IMR-90 (cell line): ENCODE data around the gene TERF2IP. TPM values are rescaled to one million over a fixed set of nuclear protein-coding genes. Genes with fewer than 3 reads are reported as not detected.

Experiments
- ATAC-seq: fragments of 200-7000 bp; cut with Tn5 transposase; 2 replicates; pipeline ENCODE4 v1.9.1; 2020; ENCODE audit warnings: low read depth, mild to moderate bottlenecking, moderate library complexity
- BruUV-seq: library from RNA; stranded (reverse); fragments of 400-500 nt; replicated peaks from 2 replicates; lab custom pipeline; 2021; lab: Mats Ljungman, UMichigan
- CTCF ChIA-PET: fragments of 300-600 bp; formaldehyde crosslinking; extraction: SDS; loops from one replicate; lab custom pipeline; 2021; ENCODE audit warnings: antibody characterized with exemption; lab: Yijun Ruan, JAX
- POLR2A ChIA-PET: fragments of 300-600 bp; sonication (Branson Sonifier 250); formaldehyde crosslinking; loops from one replicate; lab custom pipeline; 2022; ENCODE audit warnings: antibody characterized with exemption; ENCODE audit not compliant: unreplicated experiment; lab: Charles Lee
- DNase-seq: peaks from one replicate; pipeline ENCODE4 v3.0.0; 2013
- H2AFZ ChIP-seq: replicated peaks from 2 replicates; pipeline ENCODE3; 2013; ENCODE audit warnings: low read length, mild to moderate bottlenecking; ENCODE audit not compliant: poor library complexity
- H2AK5ac ChIP-seq: 2 replicates; pipeline ENCODE4 v1.6.1; 2013; ENCODE audit warnings: low read depth, low read length, inconsistent platforms
- H2AK9ac ChIP-seq: replicated peaks from 2 replicates; pipeline ENCODE3; 2013; ENCODE audit warnings: mild to moderate bottlenecking, low read depth, low read length, moderate library complexity; ENCODE audit not compliant: poor library complexity
- H2BK120ac ChIP-seq: 2 replicates; pipeline ENCODE4 v1.6.1; 2013; ENCODE audit warnings: low read depth, low read length, inconsistent platforms
- H2BK15ac ChIP-seq: 3 replicates; pipeline ENCODE4 v1.6.1; 2013; ENCODE audit warnings: low read depth, low read length, inconsistent platforms
- H2BK20ac ChIP-seq: 2 replicates; pipeline ENCODE4 v1.6.1; 2013; ENCODE audit warnings: low read depth, mild to moderate bottlenecking, inconsistent platforms, low read length, moderate library complexity
- H2BK5ac ChIP-seq: 2 replicates; pipeline ENCODE4 v1.6.1; 2013; ENCODE audit warnings: mild to moderate bottlenecking, low read depth, low read length, inconsistent platforms; ENCODE audit not compliant: poor library complexity, severe bottlenecking
- H3K14ac ChIP-seq: replicated peaks from 2 replicates; pipeline ENCODE4 v1.6.1; 2013; ENCODE audit warnings: low read depth, low read length, inconsistent platforms
- H3K18ac ChIP-seq: 2 replicates; pipeline ENCODE4 v1.6.1; 2013; ENCODE audit warnings: low read depth, low read length, control low read depth
- H3K23ac ChIP-seq: 2 replicates; pipeline ENCODE4 v1.6.1; 2013; ENCODE audit warnings: low read depth, low read length, inconsistent platforms
- H3K27ac ChIP-seq: 2 replicates; pipeline ENCODE4 v1.5.1; 2013; ENCODE audit warnings: mild to moderate bottlenecking, control low read depth, low read length; ENCODE audit not compliant: insufficient read depth
- H3K27me3 ChIP-seq: 2 replicates; pipeline ENCODE4 v1.6.1; 2013; ENCODE audit warnings: low read length; ENCODE audit not compliant: control insufficient read depth, insufficient read depth
- H3K36me3 ChIP-seq: 2 replicates; pipeline ENCODE4 v1.6.1; 2013; ENCODE audit warnings: low read length, mixed read lengths; ENCODE audit not compliant: control insufficient read depth, insufficient read depth
- H3K4ac ChIP-seq: 2 replicates; pipeline ENCODE4 v1.6.1; 2013; ENCODE audit warnings: low read depth, low read length, inconsistent platforms
- H3K4me1 ChIP-seq: 2 replicates; pipeline ENCODE4 v1.6.1; 2013; ENCODE audit warnings: low read length, mixed read lengths; ENCODE audit not compliant: control insufficient read depth, insufficient read depth
- H3K4me2 ChIP-seq: 2 replicates; pipeline ENCODE4 v1.6.1; 2013; ENCODE audit warnings: low read depth, mild to moderate bottlenecking, control low read depth, low read length, moderate library complexity
- H3K4me3 ChIP-seq: 2 replicates; pipeline ENCODE4 v1.5.1; 2013; ENCODE audit warnings: low read depth, mild to moderate bottlenecking, control low read depth, low read length, moderate library complexity; ENCODE audit not compliant: insufficient read depth
- H3K56ac ChIP-seq: 2 replicates; pipeline ENCODE4 v1.6.1; 2013; ENCODE audit warnings: low read length, inconsistent platforms; ENCODE audit not compliant: insufficient read depth; ENCODE audit errors: extremely low read depth
- H3K79me1 ChIP-seq, 2 experiments: 2 replicates each; pipeline ENCODE4 v1.6.1; 2013; ENCODE audit warnings: low read length in 2 of 2, inconsistent platforms in 1 of 2, low read depth in 1 of 2
- H3K9ac ChIP-seq: 2 replicates; pipeline ENCODE4 v1.6.1; 2013; ENCODE audit warnings: low read depth, low read length, control low read depth
- H3K9me1 ChIP-seq: 2 replicates; pipeline ENCODE4 v1.6.1; 2013; ENCODE audit warnings: low read length, inconsistent platforms; ENCODE audit not compliant: insufficient read depth
- H3K9me3 ChIP-seq: 2 replicates; pipeline ENCODE4 v1.6.1; 2013; ENCODE audit warnings: low read length; ENCODE audit not compliant: control insufficient read depth, insufficient read depth
- H4K20me1 ChIP-seq: 2 replicates; pipeline ENCODE4 v1.6.1; 2013; ENCODE audit warnings: low read length, inconsistent platforms; ENCODE audit not compliant: insufficient read depth
- H4K5ac ChIP-seq: 2 replicates; pipeline ENCODE4 v1.6.1; 2013; ENCODE audit warnings: mild to moderate bottlenecking, low read depth, low read length, control low read depth
- H4K8ac ChIP-seq, 2 experiments: 2 replicates each; pipeline ENCODE4 v1.6.1; 2013; ENCODE audit warnings: low read depth in 2 of 2, low read length in 2 of 2, control low read depth in 1 of 2, inconsistent platforms in 1 of 2
- H4K91ac ChIP-seq: 2 replicates; pipeline ENCODE4 v1.6.1; 2013; ENCODE audit warnings: low read depth, low read length, inconsistent platforms; ENCODE audit not compliant: insufficient read depth
- BHLHE40 ChIP-seq: fragments of 150-350 bp; IDR thresholded peaks from 2 replicates; pipeline ENCODE4 v1.6.1; 2016; ENCODE audit warnings: mild to moderate bottlenecking, low read depth, low read length
- CEBPB ChIP-seq: IDR thresholded peaks from 2 replicates; pipeline ENCODE4 v1.6.1; 2012; ENCODE audit warnings: low read depth, low read length, improper control_type of control experiment
- CHD1 ChIP-seq: IDR thresholded peaks from 2 replicates; pipeline ENCODE4 v1.6.1; 2012; ENCODE audit warnings: low read depth, low read length, improper control_type of control experiment
- CTCF ChIP-seq: conservative IDR thresholded peaks from 2 replicates; pipeline ENCODE4 v1.5.1; 2012; ENCODE audit warnings: mild to moderate bottlenecking, low read depth, low read length, improper control_type of control experiment
- ELK1 ChIP-seq: fragments of 150-350 bp; IDR thresholded peaks from 2 replicates; pipeline ENCODE4 v1.6.1; 2016; ENCODE audit warnings: low read depth, mild to moderate bottlenecking, low read length, moderate library complexity, borderline replicate concordance
- FOS ChIP-seq: fragments of 150-350 bp; IDR thresholded peaks from 2 replicates; pipeline ENCODE4 v1.6.1; 2016; ENCODE audit warnings: low read depth, low read length
- MAFK ChIP-seq: IDR thresholded peaks from 2 replicates; pipeline ENCODE4 v1.6.1; 2012; ENCODE audit warnings: low read depth, low read length, improper control_type of control experiment
- MXI1 ChIP-seq: IDR thresholded peaks from 2 replicates; pipeline ENCODE4 v1.6.1; 2012; ENCODE audit warnings: low read depth, mild to moderate bottlenecking, low read length, moderate library complexity, borderline replicate concordance
- NFE2L2 ChIP-seq: fragments of 150-350 bp; IDR thresholded peaks from 2 replicates; pipeline ENCODE4 v1.6.1; 2016; ENCODE audit warnings: low read depth, mild to moderate bottlenecking, low read length
- RAD21 ChIP-seq: IDR thresholded peaks from 2 replicates; pipeline ENCODE4 v1.6.1; 2012; ENCODE audit warnings: low read length, improper control_type of control experiment
- RCOR1 ChIP-seq: IDR thresholded peaks from 2 replicates; pipeline ENCODE4 v1.6.1; 2012; ENCODE audit warnings: mild to moderate bottlenecking, low read length, improper control_type of control experiment; ENCODE audit not compliant: insufficient replicate concordance
- RFX5 ChIP-seq: IDR thresholded peaks from 2 replicates; pipeline ENCODE4 v1.8.0; 2012; ENCODE audit warnings: low read depth, mild to moderate bottlenecking, low read length, moderate library complexity
- SMC3 ChIP-seq: fragments of 150-350 bp; IDR thresholded peaks from 2 replicates; pipeline ENCODE4 v1.6.1; 2016; ENCODE audit warnings: low read depth, mild to moderate bottlenecking, antibody characterized with exemption, low read length, moderate library complexity
- USF2 ChIP-seq: fragments of 150-350 bp; IDR thresholded peaks from 2 replicates; pipeline ENCODE4 v1.6.1; 2017; ENCODE audit warnings: mild to moderate bottlenecking, antibody characterized with exemption, low read length, low read depth
- WGBS, 2 experiments: methylation state at CpG; one replicate each; pipeline versions ENCODE4 v1.1.5 to v1.1.7; 2013; ENCODE audit warnings: missing lambda C conversion rate in 2 of 2; ENCODE audit not compliant: insufficient read length in 1 of 2; ENCODE audit errors: extremely low coverage in 2 of 2; 5-methylcytosine and 5-hydroxymethylcytosine counted together
- dilution Hi-C: fragments of 300-500 bp; cut with HindIII; formaldehyde crosslinking; loops from one replicate; pipeline ENCODE4 v1.14.3; 2018; ENCODE audit warnings: low sequenced_read_pairs; ENCODE audit not compliant: unreplicated experiment
- in situ Hi-C: fragments of 300-500 bp; cut with MboI; formaldehyde crosslinking; loops from 3 replicates; pipeline ENCODE4 v1.14.3; 2019; ENCODE audit warnings: low sequenced_read_pairs, inconsistent platforms, mixed read lengths
- intact Hi-C: fragments of 100-400 bp; cut with micrococcal nuclease; formaldehyde crosslinking; loops from 2 replicates; pipeline ENCODE4 v1.10.0; 2022
- polyA plus RNA-seq, 3 experiments: library from polyadenylated mRNA; depleted of rRNA; stranded (reverse); fragments of >200 nt; gene quantifications; 2 replicates each; pipeline ENCODE4 v1.2.3, GENCODE V29; 2012; ENCODE audit warnings: low replicate concordance in 1 of 3
- total RNA-seq: library from RNA; depleted of rRNA; stranded (reverse); fragments of >200 nt; gene quantifications from 2 replicates; pipeline ENCODE4 v1.2.3, GENCODE V29; 2012

TERF2IP gene
- total and polyA plus RNA-seq, 2 of the 4 experiments (the other 2 are of a cell fraction) = 15.4 to 32.5 TPM

GRCh38 chr16:75629132-75629531 is 18.4 kb upstream of the TERF2IP start:
- Histone ChIP-seq H2BK20ac (no peak overlapping the region), H3K4me3 (no peak overlapping the region), H2BK5ac (no peak overlapping the region), H3K9me1 (no peaks in the 10 kb centered on the region), H3K27ac (no peak overlapping the region), H3K9ac (no peak overlapping the region), H2AFZ (no peak overlapping the region), H2AK5ac (no peak overlapping the region), H4K20me1 (no peaks in the 10 kb centered on the region), H3K36me3 (peaks cover 69% of the 10 kb centered on the region), H3K9me3 (no peaks in the 10 kb centered on the region), H2BK15ac (no peak overlapping the region), H3K23ac (no peak overlapping the region), H3K79me1 (no peaks in the 10 kb centered on the region; a peak in 1 of 4 replicates), H3K4me1 (no peaks in the 10 kb centered on the region), H3K27me3 (no peaks in the 10 kb centered on the region), H4K8ac (no peak overlapping the region), H3K56ac (no peak overlapping the region), H3K4ac (no peak overlapping the region), H3K4me2 (no peak overlapping the region), H4K91ac (no peak overlapping the region), H3K14ac (no peak overlapping the region), H2BK120ac (no peak overlapping the region), H4K5ac (no peak overlapping the region), H2AK9ac (no peak overlapping the region), H3K18ac (no peak overlapping the region)
- CTCF ChIA-PET = no interaction called here
- ATAC-seq = no peak
- 94% methylated on average over 5 of the region's 10 CpGs; no CpG with 5 or more reads in 1 of the 2 experiments for WGBS, 2 experiments
- in situ Hi-C loops = no loop called here
- dilution Hi-C loops = no loop called here
- no TSS peak for BruUV-seq
- intact Hi-C loops = loop anchor here (10.0 kb wide), 2 partner anchors 164 to 434 kb away; partner anchors contain the start of gene TMEM170A
- POLR2A ChIA-PET = no interaction called here
- DNase-seq = no peak
- no peak for TF ChIP-seq CEBPB
- no peak for TF ChIP-seq USF2
- TF ChIP-seq ELK1 = no peak
- TF ChIP-seq BHLHE40 = no peak
- no peak for TF ChIP-seq MAFK
- no peak for TF ChIP-seq RCOR1
- no peak for TF ChIP-seq SMC3
- no peak for TF ChIP-seq CTCF
- no peak for TF ChIP-seq RFX5
- TF ChIP-seq MXI1 = no peak
- TF ChIP-seq RAD21 = no peak
- no peak for TF ChIP-seq FOS
- TF ChIP-seq CHD1 = no peak
- TF ChIP-seq NFE2L2 = no peak
